Esophagus muscularis mucosa (tissue), 4 donors: Measurements from ENCODE around the gene TNFRSF6B. TPM values are rescaled to one million over a fixed set of nuclear protein-coding genes. Genes with fewer than 3 reads are reported as not detected.
A peak's percentile ranks its signal among the peaks of the same experiment; 100 is the strongest.

Experiments used
- DNase-seq: peaks from one replicate; pipeline ENCODE4 v3.0.0-alpha.2; 2017; ENCODE audit errors: extremely low spot score
- H3K27ac ChIP-seq, 4 donors: fragments of 200-600 bp; sonication (generic); replicated peaks in 1 of 4; 1 replicate in 3 of 4; 2 replicates in 1 of 4; pipeline ENCODE4 v1.5.1; 2016 to 2019; ENCODE audit warnings: mild to moderate bottlenecking in 1 of 4
- H3K27me3 ChIP-seq, 4 donors: fragments of 200-600 bp; sonication (generic); one replicate each; pipeline versions ENCODE4 v1.5.1 to v1.6.0; 2016 to 2019
- H3K36me3 ChIP-seq, 4 donors: fragments of 200-600 bp; sonication (generic); one replicate each; pipeline ENCODE4 v1.5.1; 2016 to 2019
- H3K4me1 ChIP-seq, 4 donors: fragments of 200-600 bp; sonication (generic); one replicate each; pipeline ENCODE4 v1.5.1; 2016 to 2019
- H3K4me3 ChIP-seq, 4 donors: fragments of 200-600 bp; sonication (generic); 1 replicate in 2 of 4; 2 replicates in 2 of 4; pipeline ENCODE4 v1.5.1; 2016 to 2019; ENCODE audit warnings: mild to moderate bottlenecking in 4 of 4, moderate library complexity in 1 of 4
- H3K9me3 ChIP-seq, 4 donors: fragments of 200-600 bp; sonication (generic); 1 replicate in 3 of 4; 2 replicates in 1 of 4; pipeline ENCODE4 v1.5.1; 2016 to 2019
- CTCF ChIP-seq, 3 experiments: fragments of 200-600 bp in 2 of 3; fragments of 450-650 bp in 1 of 3; sonication (generic) in 2 of 3; IDR thresholded peaks; one replicate each; pipeline ENCODE4 v1.5.1; 2017 to 2019; ENCODE audit warnings: antibody characterized with exemption in 3 of 3, mild to moderate bottlenecking in 2 of 3, moderate library complexity in 1 of 3
- EP300 ChIP-seq: sonication (generic); formaldehyde crosslinking; IDR thresholded peaks from one replicate; pipeline ENCODE4 v1.6.1; 2017; ENCODE audit warnings: antibody characterized with exemption
- POLR2A ChIP-seq: fragments of 450-650 bp; IDR thresholded peaks from one replicate; pipeline ENCODE4 v1.6.1; 2017; ENCODE audit warnings: antibody characterized with exemption, moderate library complexity, mild to moderate bottlenecking, low read depth
- POLR2AphosphoS5 ChIP-seq, 2 donors: sonication (generic); formaldehyde crosslinking; IDR thresholded peaks; one replicate each; pipeline ENCODE4 v1.6.1; 2017; ENCODE audit warnings: antibody characterized with exemption in 2 of 2
- WGBS: methylation state at CpG from one replicate; pipeline ENCODE4 v1.1.5; 2018; 5-methylcytosine and 5-hydroxymethylcytosine counted together
- intact Hi-C: fragments of 100-400 bp; cut with DNase I; formaldehyde crosslinking; loops from one replicate; pipeline ENCODE4 v1.15.1; 2023
- total RNA-seq, 4 donors: library from RNA; depleted of rRNA; stranded (reverse); fragments of >200 nt; gene quantifications; one replicate each; pipeline versions ENCODE4 v1.1.0 to v1.2.1, GENCODE V29; 2016

Gene TNFRSF6B
- total RNA-seq, 4 donors from 2014 or later: 5.0 to 67.8 (median 26.5) TPM

GRCh38 chr20:63743210-63743970, 46.9 kb downstream of the TNFRSF6B start:
- TF ChIP-seq CTCF (IDR thresholded peaks at IDR 0.05) (no peak), POLR2A (no peak), POLR2AphosphoS5 (IDR thresholded peaks at IDR 0.05) (no peak), EP300 (no peak)
- intact Hi-C loops: no loop called here
- 87% methylated on average over 30 of the region's 31 CpGs for WGBS
- no peaks in the 10 kb centered on the region for H3K9me3 ChIP-seq
- peak overlapping the region; percentile 89 to 99 (median 96) for H3K27ac ChIP-seq
- H3K36me3 ChIP-seq: peaks cover 12 to 59% (median 48%) of the 10 kb centered on the region in 4 donors
- no peaks in the 10 kb centered on the region for H3K27me3 ChIP-seq
- H3K4me3 ChIP-seq: no peak overlapping the region
- DNase-seq: no peak
- peaks cover 30 to 40% (median 37%) of the 10 kb centered on the region in 4 donors for H3K4me1 ChIP-seq

- no peak overlapping the region for H3K27ac ChIP-seq
- no peak for TF ChIP-seq POLR2AphosphoS5 (IDR thresholded peaks at IDR 0.05)
- TF ChIP-seq EP300: no peak
- TF ChIP-seq POLR2A: no peak
- TF ChIP-seq CTCF (IDR thresholded peaks at IDR 0.05): no peak
- no peaks in the 10 kb centered on the region for H3K9me3 ChIP-seq
- H3K4me3 ChIP-seq: no peak overlapping the region
- H3K4me1 ChIP-seq: peaks cover 22 to 32% (median 29%) of the 10 kb centered on the region in 4 donors
- no peak for DNase-seq
- no peaks in the 10 kb centered on the region for H3K27me3 ChIP-seq
- WGBS: 58% methylated on average over 4 of the region's 4 CpGs
- intact Hi-C loops: no loop called here
- peaks cover 12 to 67% (median 48%) of the 10 kb centered on the region in 4 donors for H3K36me3 ChIP-seq
Measured at GRCh38 chr20:63744158-63744557, 47.7 kb downstream of the TNFRSF6B start.

DNA sequence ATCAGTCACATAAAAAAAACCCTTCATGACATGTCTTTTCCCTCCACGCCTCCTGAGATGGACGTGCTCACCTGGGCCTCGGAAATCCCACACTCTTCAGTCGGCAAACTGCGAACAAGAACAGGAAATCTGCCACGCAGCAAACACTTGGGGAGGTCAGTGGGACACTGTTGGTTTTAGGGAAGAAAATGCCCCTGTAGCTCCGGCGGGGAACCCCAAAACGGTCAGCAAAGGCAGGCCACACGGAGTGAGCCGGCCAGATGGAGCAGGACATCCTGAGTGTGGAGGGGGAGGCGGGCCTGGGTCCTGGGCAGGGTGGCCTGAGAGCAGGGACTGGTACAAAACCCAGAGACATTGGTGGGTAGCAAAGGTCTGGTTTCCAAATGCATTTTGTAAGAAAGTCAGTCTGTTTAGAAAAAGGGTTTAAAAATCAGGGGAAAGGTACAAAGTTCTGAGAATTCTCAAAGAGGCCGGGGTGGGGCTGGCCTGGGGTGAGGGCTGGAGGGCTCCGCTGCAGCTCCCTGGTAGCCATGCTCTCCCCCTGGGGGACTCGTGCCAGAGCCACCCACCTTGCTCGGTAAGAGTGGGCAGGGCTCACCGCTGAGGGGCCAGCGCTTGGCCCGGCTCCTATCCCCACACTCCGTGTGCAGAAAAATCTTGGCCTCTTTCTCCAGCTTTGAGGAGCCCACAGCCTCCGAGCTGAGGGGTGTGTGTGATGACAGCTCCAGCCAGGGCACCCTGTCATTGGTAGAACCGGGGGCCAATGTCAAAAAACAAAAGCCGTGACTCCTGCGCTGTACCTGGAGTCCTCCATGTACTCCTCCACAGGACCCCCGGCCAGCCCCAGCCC, 48.3 kb downstream of the TNFRSF6B start:
- H3K36me3 ChIP-seq: peaks cover 12 to 71% (median 50%) of the 10 kb centered on the region in 4 donors
- DNase-seq: no peak
- H3K9me3 ChIP-seq: no peaks in the 10 kb centered on the region
- H3K4me1 ChIP-seq: peaks cover 21 to 31% (median 27%) of the 10 kb centered on the region in 4 donors
- no peak for TF ChIP-seq CTCF (IDR thresholded peaks at IDR 0.05)
- H3K27me3 ChIP-seq: no peaks in the 10 kb centered on the region
- H3K4me3 ChIP-seq: no peak overlapping the region
- no peak overlapping the region for H3K27ac ChIP-seq
- WGBS: 85% methylated on average over 18 of the region's 25 CpGs
- intact Hi-C loops: no loop called here

DNA sequence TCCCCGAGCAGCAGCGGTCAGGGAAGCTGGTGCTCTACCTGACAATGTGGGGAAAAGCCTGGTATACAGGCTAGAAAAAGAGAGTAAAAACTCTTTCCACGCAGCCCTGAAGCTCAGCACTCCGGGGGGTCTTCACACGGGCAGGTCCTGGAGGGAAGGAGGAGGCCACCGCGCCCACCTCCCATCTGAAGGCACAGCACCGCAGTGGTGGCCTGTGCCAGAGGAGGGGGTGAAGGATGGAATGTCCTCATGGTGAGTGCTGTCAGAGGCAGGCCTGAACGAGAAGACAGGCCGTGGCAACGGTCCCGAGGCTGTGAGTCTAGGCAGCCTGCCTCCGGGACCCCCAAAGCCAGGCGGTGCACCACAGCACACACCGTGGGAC, 49.0 kb downstream of the TNFRSF6B start:
- peaks cover 12 to 77% (median 51%) of the 10 kb centered on the region in 4 donors for H3K36me3 ChIP-seq
- H3K4me3 ChIP-seq: no peak overlapping the region
- DNase-seq: no peak
- no peaks in the 10 kb centered on the region for H3K9me3 ChIP-seq
- 82% methylated on average over 15 of the region's 15 CpGs for WGBS
- no peak for TF ChIP-seq CTCF (IDR thresholded peaks at IDR 0.05)
- TF ChIP-seq POLR2AphosphoS5 (IDR thresholded peaks at IDR 0.05): no peak
- no peak for TF ChIP-seq EP300
- TF ChIP-seq POLR2A: no peak
- no peak overlapping the region for H3K27ac ChIP-seq
- H3K27me3 ChIP-seq: no peaks in the 10 kb centered on the region
- intact Hi-C loops: no loop called here
- H3K4me1 ChIP-seq: peaks cover 21 to 29% (median 25%) of the 10 kb centered on the region in 4 donors
